ENCODE data around the gene ANKLE1.
A peak's percentile ranks its signal among the peaks of the same experiment; 100 is the strongest.

ANKLE1 gene, protein sequence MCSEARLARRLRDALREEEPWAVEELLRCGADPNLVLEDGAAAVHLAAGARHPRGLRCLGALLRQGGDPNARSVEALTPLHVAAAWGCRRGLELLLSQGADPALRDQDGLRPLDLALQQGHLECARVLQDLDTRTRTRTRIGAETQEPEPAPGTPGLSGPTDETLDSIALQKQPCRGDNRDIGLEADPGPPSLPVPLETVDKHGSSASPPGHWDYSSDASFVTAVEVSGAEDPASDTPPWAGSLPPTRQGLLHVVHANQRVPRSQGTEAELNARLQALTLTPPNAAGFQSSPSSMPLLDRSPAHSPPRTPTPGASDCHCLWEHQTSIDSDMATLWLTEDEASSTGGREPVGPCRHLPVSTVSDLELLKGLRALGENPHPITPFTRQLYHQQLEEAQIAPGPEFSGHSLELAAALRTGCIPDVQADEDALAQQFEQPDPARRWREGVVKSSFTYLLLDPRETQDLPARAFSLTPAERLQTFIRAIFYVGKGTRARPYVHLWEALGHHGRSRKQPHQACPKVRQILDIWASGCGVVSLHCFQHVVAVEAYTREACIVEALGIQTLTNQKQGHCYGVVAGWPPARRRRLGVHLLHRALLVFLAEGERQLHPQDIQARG

DNA sequence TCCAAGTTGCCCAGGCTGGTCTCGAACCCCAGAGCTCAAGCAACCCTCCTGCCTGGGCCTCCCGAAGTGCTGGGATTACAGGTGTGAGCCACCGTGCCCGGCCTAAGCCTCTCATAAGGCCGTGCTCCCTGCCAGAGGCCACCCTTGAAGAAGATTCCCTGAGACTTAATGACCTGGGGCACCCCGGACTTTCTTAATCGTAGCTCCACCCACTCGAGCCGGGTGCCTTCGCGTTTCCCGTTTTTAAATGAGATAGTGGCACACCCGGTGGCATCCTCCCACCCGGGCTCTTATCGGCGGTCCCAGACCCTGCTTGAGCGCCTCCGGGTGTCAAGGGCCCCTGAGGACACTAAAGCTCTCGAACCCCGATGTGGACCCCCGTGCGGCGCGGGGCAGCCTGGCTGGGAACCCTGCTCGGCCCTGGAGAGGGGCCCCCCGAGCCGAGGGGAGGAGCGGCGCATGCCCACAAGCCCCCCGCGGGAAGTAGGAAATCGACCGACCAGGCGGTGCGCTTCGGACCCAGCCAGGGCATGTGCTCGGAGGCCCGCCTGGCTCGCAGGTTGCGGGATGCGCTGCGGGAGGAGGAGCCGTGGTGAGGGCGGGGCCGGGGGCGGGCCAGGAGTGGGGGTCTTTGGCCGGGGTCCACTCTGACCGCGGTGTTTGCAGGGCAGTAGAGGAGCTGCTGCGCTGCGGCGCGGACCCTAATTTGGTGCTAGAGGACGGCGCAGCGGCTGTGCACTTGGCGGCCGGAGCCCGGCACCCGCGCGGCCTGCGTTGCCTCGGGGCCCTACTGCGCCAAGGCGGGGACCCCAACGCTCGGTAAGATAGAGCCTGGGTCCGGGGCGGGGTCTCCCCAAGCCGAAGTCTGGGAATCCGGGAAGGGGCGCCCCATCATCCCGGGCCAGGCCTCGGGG, at the start of gene ANKLE1:
TSS of gene ANKLE1 (plus strand) at position 511 of the 914 bp plus-strand sequence. CDS start at position 531, 20 bp downstream.
- DNase-seq (ENCODE audit: low read depth in 2 of 2) = peak; percentile 34 to 38

DNA sequence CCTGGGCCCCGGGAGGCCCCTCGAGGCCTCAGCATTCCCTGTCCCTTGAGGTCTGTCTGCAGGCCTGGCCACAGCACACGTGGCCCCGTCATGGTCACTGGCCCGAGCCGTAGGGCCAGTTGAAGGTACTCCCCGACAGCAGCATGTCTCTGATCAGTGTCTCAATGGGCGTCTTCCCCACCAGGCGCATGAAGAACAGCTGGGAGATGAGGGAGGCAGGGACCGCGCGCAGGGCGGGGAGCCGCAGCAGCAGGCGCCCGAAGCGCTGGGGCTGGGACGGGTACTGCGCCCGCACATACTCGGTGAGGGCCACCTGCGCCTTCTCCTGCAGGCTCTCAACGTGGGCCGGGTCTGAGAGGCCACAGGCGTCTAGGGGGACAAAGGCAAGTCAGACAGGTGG, 49.4 kb upstream of the ANKLE1 start:
- DNase-seq (ENCODE audit: low read depth in 2 of 2) = no peak

DNA sequence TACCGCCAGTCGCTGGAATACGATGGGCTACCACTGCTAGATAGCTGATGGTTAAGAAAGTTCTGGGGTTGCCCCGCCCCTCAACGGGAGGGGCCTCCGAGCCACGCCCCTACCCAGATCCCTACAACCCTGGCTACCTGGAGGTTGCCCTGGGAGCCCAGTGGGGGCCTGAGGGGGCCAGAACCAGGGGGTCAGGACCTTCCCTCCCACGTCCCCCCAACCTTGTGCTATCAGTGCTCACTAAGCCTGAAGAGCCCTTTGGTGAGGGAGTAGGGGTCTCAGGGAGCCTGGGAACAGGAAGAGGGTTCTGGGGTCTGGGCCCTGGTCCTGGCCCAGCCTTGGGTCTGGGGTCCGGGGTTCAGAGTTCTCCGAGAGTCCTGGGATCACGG, 46.8 kb upstream of the ANKLE1 start:
- peak; percentile 62 to 64 for DNase-seq (ENCODE audit: low read depth in 2 of 2)

DNA sequence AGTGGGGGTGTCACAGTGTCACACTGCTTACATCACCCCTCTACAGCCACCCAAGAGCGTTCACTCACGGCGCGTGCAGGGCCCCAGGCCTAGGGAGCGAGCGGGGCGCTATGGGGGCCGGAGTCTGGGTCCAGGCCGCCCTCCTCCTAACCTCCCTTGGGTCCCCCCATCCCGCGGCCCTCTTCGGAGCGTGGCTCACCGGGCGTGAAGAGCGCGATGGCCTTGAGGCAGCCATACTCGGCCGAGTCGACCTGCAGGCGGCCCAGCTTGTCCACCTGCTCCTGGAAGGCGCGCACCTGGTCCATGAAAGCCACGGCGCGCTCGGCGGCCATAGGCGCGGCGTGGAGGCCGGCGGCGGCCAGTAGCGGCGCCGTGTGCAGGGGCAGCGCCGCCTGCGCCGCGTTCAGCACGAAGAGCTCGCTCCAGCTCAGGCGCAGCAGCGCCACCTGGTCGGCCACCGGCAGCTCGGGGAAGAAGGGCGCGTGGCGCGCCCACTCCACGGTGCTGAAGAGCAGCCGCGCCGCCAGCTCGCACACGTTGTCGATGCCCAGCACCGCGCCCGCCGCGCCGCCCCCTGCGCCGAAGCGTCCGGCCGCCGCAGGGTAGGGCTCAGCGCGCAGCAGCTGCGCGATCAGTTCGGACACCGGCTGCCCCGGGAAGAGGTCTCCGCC, 46.3 kb upstream of the ANKLE1 start:
- DNase-seq (ENCODE audit: low read depth in 2 of 2) = peak; percentile 51 to 62

DNA sequence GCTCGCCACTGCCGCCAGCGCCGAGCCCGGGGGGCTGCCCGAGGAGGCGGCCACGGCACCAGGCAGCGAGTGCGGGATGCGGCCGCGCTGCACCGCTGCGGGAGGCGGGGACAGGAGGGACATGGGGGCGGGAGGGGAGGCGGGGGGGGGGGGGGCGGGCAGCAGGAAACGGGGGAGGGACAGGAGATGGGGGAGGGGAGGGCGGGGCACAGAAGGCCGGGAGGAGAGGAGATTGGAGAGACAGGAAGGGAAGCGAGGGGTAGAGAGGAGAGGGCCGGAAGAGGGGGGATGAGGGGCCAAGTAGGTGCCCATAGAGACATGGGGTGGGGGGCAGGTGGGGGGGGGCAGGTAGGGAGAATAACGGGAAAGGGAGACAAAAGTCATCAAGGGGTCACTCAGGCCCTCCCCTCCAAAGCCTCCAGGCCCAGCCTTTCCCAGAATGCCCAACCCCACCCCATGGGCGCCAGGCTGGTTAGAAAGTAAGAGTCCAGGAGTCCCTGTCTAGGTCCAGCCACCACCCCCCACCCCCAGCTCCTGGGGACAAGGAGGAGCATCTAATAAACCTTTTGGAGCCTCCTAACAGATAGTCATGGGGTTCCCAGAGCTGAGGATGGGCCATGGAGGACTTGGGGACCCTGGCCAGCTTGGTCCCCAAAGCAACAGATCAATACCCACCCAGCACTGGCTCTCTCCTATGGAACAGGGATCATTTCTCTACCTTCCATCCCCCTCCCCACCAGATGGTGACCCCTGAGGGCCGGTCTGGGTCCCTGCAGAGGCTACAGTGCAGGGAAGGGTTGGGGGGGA, 45.5 kb upstream of the ANKLE1 start:
- no peak for DNase-seq (ENCODE audit: low read depth in 2 of 2)

DNA sequence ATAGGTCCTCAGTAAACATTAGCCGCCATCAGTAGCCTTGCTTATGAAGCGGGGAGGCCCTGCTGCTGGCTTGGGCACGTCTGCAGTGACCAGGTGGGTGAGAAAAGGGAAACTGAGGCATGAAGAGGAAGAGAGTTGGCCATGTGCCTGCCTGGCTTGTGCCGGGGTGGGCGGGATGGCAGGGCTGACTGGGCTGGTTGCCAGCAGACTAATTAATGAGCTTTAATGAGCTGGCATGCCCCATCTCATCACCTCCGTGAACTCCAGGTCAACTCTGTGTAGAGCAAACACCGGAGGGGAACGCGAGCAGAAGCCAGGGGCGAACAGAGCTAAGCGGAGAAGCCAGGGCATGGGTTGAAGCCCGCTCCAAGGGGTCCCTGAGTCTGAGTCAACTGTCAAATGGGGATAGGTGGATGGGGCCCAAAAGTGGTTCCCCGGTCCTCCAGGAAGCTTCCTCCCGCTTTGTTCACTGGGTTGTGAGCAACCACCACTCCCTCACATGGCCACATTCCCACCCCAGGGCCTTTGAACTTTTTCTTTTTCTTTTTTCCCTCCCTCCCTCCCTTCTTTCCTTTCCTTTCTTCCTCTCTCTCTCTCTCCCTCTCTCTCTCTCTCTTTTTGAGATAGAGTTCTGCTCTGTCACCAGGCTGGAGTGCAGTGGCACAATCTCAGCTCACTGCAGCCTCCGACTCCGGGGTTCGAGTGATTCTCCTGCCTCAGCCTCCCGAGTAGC, 44.7 kb upstream of the ANKLE1 start:
- no peak for DNase-seq (ENCODE audit: low read depth in 2 of 2)

DNA sequence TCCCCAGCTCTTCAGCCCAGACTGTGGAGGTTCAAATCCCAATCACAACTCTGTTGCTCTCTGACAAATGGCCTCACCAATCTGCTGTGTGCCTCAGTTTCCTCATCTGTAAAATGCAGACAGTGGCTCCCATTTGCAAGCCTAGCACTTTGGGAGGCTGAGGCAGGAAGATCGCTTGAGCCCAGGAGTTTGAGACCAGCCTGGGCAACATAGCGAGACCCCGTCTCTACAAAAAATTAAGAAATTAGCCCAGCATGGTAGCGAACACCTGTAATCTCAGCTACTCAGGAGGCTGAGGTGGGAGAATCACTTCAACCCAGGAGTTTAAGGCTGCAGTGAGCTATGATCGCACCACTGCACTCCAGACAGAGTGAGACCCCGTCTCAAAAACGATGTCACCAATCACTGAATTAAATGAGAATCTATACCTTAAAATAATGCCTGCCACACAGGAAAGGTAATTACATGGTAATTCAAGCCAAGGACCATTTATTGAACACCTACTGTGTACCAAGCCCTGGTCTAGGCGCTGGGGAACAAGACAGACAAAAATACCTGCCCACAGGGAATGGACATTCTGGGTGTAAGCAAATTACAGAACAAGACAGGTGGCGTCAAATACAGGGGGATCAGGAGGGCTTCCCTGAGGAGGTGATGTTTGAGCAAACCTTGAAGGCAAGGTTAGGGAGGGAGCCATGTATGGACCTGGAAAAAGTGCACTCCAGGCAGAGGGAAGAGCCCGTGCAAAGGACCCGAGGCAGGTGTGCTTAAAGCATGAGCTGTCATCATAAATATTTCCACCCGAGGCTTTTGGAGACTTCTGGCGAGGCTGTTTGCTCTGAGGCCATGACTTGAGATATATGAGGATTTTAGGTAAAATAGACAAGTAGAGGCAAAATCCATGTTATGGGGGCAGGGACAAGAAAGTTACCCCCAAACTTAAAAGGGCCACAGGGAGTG, 43.7 kb upstream of the ANKLE1 start:
- DNase-seq (ENCODE audit: low read depth in 2 of 2) = no peak

DNA sequence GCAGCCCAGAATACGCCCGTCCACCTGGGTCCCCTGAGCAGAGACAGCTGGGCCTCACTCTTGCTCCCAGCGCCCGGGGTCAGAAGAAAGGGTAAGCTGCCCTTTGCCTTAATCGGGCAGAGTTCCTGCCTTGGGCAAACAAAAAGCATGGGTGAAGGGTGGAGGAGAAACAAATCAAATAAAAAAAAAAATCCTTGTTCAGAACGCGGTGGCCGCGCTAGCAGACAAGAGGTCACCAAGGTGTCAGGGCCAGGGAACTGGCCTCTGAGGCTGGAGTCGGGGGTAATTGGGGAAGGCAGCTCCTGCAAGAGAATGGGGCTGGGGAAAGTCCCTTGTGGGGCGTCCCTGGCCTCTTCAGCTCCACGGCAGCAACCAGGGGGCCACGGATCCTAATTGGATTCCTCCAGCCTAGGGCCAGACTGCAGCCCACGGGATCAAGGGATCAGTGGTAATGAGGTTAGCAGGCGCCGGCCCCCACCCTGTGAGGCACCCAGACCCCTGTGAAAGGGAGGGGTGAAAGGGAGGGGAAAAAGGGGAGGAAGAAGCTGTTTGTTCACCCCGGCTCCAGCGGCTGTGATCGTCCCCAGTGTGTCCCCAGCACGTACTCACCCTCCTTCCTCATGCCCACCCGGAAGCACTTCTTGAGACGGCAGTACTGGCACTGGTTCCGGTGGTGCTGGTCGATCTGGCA, 41.5 kb upstream of the ANKLE1 start:
- no peak for DNase-seq (ENCODE audit: low read depth in 2 of 2)

DNA sequence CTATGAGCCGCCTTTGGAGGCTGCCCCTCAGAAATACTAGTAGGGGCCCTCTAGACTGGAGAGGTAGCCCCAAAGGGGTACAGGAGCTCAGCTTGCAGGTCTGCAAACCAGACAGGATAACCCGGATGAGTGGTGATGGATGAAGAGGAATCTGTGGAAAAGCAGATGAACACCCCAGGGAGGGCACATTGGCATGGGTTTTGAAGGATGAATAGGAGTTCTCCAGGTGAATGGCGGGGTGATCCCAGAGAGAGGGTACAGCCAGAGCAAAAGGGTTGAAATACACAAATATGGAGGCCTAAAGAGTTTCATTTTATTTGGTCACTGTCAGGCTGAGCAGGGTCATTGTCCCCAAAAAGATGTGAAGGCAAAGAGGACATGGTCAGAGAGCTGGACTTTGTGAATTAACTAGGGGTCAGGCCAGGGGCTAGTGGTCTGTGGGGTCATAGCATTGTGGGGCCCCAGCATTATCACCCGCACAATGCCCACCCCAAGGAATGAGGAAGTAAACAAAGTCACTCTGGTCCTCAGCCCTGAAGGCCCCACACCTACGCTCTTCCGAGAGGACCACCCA, 40.8 kb upstream of the ANKLE1 start:
- no peak for DNase-seq (ENCODE audit: low read depth in 2 of 2)

DNA sequence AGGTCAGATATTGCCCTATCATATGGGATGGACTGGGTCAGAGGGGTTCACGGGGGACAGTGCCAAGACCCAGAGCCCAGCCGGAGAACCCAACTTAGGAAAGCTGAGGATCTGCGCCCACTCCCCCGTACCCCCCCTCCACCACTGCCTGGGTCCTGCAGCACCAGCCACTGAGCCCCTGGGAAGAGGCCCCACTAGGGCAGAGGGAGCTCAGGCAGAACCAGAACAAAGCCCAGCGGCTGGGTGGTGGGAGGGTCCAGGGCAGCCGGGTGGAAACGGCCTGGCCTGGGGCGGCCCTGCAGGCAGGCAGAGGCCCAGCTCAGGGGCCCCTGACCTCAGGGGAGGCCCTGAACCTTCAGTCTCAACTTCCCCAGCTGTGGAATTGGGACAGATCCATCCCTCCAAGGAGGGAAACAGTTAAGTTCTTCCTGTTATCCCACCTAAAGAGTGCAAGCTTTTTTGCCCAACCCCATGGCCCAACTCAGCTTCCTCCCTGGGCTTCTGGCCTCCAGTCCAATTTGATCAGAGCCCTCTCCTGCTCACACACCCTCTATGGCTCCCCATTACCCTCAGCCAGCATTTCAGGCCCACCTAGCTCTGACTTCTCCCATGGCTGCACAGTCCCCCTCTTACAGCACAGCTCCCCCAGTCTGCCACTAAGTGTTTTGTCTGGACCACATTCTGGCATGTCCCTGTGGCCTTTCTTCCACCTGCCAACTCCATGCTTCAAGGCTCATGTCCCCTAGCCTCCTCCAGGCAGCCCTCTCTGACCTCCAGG, 39.1 kb upstream of the ANKLE1 start:
- no peak for DNase-seq (ENCODE audit: low read depth in 2 of 2)

DNA sequence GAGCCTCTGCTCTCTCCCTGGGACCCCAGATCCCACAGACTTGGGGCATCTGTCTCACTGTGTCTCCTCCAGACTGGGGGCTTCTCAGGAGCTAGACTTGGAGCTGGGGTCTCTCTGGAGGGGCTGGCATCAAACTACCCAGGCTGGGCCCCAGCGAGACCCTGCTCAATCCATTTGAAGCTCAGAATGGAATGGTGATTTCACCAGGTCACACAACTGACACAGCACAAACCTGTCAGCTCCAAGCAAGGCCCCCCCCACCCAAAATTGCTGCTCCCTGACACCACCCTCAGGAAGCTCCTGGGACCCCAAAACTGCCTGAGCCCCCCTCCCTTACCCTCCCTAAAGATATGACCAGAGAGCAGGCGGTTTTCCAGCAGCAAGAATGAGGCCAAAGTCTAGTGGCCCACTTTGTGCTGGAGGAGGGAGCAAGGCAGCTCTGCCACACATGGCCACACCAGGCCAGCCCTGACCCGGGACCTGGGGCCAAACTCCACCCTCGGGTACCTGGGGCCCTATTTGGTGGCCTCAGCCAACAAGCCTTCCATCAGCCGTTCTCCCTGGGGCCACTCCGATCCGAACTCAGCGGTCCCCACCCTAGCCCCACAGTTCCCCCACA, 38.4 kb upstream of the ANKLE1 start:
- no peak for DNase-seq (ENCODE audit: low read depth in 2 of 2)

DNA sequence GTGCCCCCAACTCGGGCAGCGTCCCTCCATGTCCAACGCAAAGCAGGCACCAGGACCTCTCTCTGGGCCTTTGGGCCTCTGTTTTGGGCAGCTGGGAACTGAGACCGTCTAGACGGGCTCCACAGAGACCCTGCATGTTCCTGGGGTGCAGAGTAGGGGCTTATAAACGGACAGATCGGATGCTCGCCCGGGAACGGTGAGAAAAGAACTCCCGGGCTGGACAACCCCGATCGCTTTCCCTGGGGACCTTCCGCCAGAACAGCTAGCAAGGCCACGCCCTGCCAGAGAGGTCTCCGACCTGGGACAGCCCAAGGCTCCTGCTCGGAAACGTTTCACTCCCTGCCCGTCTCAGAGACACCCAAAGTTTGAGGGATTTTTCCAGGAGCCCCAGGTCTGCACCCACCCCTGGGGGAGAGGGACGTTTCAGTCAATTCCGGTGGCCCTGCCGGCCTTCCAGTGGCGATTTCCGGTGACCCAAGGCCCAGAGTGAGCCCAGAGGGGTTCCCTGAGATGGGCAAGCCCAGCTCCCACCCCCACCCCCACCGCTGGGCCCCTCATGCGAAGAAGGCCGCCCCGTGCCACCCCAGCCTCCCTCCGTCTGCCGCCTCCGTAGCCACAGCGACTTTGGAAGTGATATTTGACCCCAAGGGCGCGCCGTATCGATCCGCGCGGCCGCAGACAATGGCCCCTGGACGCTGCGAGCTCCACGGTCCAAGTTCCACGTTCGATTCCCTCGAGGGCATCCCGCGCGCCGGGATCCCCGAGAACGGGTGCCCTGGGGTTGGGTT, 37.7 kb upstream of the ANKLE1 start:
- no peak for DNase-seq (ENCODE audit: low read depth in 2 of 2)

DNA sequence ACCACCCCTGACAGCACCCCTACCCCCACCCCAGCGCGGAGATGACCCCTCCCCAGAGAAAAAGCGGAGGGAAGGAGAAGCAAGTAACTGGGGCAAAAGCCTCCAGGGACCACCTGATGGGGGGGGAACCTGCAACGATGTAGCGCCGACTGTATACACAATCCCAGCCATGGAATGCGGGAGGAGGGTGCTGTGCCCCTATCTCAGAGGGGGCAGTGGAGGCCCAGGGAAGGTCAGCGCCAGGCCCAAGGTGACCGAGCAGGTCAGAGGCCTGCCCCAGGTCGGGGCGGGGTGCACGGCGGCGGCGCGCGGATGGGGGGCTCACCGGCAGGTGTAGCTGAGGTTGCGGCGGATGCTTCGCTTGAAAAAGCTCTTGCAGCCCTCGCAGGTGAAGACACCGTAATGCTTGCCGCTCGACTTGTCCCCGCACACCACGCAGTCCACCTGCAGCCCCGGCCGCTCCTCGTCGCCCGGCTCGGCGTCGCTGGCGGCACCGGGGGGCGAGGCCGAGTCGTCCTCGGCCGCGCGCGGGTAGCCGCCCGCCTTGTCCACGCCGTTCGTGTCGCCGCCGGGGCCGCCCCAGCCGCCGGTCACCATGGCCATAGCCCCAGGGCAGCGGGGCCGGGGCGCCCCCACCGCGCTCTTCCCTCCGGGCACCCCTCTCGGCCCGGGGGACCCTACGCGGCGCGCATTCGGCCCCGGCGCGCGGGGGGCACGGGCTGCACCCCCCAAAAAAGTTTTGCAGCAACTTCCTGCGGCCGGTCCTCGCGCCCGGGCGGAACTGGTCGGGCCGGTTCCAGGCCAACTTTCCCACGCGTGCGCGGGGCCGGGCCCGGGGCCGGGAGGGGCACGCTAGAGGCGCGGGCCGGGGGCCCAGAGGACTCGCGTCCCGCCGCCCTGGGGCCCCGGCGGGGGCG, 36.8 kb upstream of the ANKLE1 start:
- DNase-seq (ENCODE audit: low read depth in 2 of 2) = no peak

DNA sequence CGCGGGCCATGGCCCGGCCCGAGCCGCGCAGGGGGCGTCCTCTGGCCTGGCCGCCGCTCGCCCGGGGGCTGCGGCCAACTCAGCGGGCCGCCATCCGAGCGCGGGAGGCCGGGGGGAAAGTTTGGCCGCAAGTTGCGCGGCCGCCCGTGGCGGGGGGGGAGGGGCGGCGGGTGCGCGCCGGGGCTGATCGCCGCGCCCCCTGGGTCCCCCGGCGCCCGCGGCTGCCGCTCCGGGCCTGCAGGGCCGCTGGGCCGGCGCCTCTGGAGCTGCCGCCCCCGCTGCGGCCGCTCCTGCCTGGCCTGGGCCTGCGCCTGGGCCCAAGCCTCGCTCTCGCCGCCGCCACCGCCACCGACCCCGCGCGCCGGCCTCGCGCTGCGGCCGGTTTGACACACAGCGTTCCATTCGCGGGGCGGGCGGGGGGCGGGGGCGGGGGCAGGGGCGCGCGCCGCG, 36.1 kb upstream of the ANKLE1 start, which contains the start of gene NR2F6:
TSS of gene NR2F6 (minus strand) at position 385 of the 450 bp plus-strand sequence. CDS start 699 bp downstream, outside the sequence.
- DNase-seq (ENCODE audit: low read depth in 2 of 2) = no peak

Data from stimulated activated CD4-positive, alpha-beta T cell treated with anti-CD3 and anti-CD28 coated beads, Interleukin-4, amount 100 ng/mL, for 48 hours (primary cell).